Measurements from ENCODE around the gene CBLN3.
"Not testable (repeated sequence)": the region's sequence is repeated elsewhere in the genome, so short reads cannot be mapped to it uniquely, and the experiment has no call there.

CBLN3 gene

GRCh38 chr14:24389226-24389848, 40.1 kb downstream of the CBLN3 start:
- H3K4me1 ChIP-seq (ENCODE audit: control insufficient read depth, insufficient read depth, low read length, unreplicated experiment) = peaks cover 16% of the 10 kb centered on the region
- H3K27ac ChIP-seq (ENCODE audit: low read depth, low read length) = no peak overlapping the region
- H3K27me3 ChIP-seq (ENCODE audit: insufficient read depth, low read length) = no peaks in the 10 kb centered on the region
- no peaks in the 10 kb centered on the region for H3K36me3 ChIP-seq (ENCODE audit: insufficient read depth, low read length)
- no peak overlapping the region for H3K4me3 ChIP-seq (ENCODE audit: low read depth, low read length)
- no peak overlapping the region for H2AFZ ChIP-seq (ENCODE audit: low read length, unreplicated experiment)
- H3K79me2 ChIP-seq (ENCODE audit: control insufficient read depth, insufficient read depth, low read length, unreplicated experiment) = no peaks in the 10 kb centered on the region

DNA sequence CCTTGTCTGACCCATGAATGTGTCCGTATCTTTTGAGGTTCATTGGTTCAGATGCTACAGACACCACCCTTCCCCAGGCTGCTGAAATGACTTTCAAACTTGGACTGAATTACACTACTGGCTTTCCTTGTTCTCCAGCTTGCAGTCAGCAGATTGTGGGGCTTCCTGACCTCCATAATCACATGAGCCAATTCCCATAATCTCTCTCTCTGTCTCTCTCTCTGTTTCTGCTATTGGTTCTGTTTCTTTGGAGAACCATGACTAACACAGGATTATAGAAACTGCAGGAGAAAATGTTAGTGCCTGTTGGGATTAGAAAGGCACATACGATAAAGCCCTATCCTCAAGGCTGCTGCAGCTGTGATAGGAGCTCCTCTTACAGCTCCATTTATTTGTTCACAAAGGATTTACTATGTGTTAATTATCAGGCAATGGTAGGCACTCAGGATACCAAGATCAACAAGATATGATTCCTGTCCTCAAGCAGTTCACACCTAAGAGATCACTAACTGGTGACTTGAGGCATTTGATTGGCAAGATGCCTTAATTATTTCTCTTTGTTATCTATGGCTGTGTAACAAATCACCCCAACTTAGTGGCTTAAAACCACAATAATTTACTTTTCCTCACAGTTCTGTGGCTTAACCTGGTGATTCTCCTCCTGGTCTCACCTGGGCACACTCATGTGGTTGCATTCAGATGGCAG, 40.8 kb downstream of the CBLN3 start:
- Histone ChIP-seq H2AFZ (ENCODE audit: low read length, unreplicated experiment) (no peak overlapping the region), H3K27ac (ENCODE audit: low read depth, low read length) (no peak overlapping the region), H3K79me2 (ENCODE audit: control insufficient read depth, insufficient read depth, low read length, unreplicated experiment) (no peaks in the 10 kb centered on the region), H3K36me3 (ENCODE audit: insufficient read depth, low read length) (no peaks in the 10 kb centered on the region), H3K4me1 (ENCODE audit: control insufficient read depth, insufficient read depth, low read length, unreplicated experiment) (peaks cover 16% of the 10 kb centered on the region), H3K27me3 (ENCODE audit: insufficient read depth, low read length) (no peaks in the 10 kb centered on the region), H3K4me3 (ENCODE audit: low read depth, low read length) (no peak overlapping the region)

DNA sequence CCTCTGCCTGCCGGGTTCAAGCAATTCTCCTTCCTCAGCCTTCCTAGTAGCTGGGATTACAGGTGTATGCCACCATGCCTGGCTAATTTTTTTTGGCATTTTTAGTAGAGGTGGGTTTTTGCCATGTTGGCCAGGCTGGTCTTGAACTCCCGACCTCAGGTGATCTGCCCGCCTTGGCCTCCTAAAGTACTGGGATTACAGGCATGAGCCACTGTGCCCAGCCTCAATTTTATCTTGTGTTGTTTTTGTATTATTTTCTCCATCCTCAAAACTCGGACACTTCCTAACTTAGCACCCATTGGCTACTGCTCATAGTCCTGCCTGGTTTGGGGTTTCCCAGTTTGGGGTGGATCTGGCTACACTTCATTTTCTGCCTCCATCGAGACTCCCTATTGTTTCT, 41.9 kb downstream of the CBLN3 start:
- not testable (repeated sequence) for H2AFZ ChIP-seq (ENCODE audit: low read length, unreplicated experiment); H3K4me3 ChIP-seq (ENCODE audit: low read depth, low read length); H3K27ac ChIP-seq (ENCODE audit: low read depth, low read length); H3K36me3 ChIP-seq (ENCODE audit: insufficient read depth, low read length); H3K27me3 ChIP-seq (ENCODE audit: insufficient read depth, low read length); H3K79me2 ChIP-seq (ENCODE audit: control insufficient read depth, insufficient read depth, low read length, unreplicated experiment)
- H3K4me1 ChIP-seq (ENCODE audit: control insufficient read depth, insufficient read depth, low read length, unreplicated experiment) = peaks cover 12% of the 10 kb centered on the region

DNA sequence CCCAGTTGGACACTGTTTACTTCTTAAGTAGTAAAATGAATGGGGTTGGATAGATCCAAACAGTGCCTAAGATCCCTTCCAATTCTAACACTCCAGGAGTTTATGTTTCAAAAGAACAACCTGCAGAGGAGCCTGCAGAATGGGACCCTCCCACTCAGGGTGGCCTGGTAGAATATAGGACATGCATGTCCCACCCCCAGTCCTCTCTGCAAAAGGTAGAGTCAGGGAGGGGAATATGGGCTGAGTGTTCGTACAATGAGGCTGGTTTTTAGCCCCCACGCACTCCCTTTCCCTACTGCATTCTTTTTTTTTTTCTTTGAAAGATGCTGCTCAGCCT, 42.5 kb downstream of the CBLN3 start:
- peaks cover 10% of the 10 kb centered on the region for H3K4me1 ChIP-seq (ENCODE audit: control insufficient read depth, insufficient read depth, low read length, unreplicated experiment)
- no peaks in the 10 kb centered on the region for H3K36me3 ChIP-seq (ENCODE audit: insufficient read depth, low read length)
- no peak overlapping the region for H2AFZ ChIP-seq (ENCODE audit: low read length, unreplicated experiment)
- no peaks in the 10 kb centered on the region for H3K27me3 ChIP-seq (ENCODE audit: insufficient read depth, low read length)
- no peaks in the 10 kb centered on the region for H3K79me2 ChIP-seq (ENCODE audit: control insufficient read depth, insufficient read depth, low read length, unreplicated experiment)
- no peak overlapping the region for H3K27ac ChIP-seq (ENCODE audit: low read depth, low read length)
- H3K4me3 ChIP-seq (ENCODE audit: low read depth, low read length) = no peak overlapping the region

- no peaks in the 10 kb centered on the region for H3K27me3 ChIP-seq (ENCODE audit: insufficient read depth, low read length)
- peaks cover 7% of the 10 kb centered on the region for H3K4me1 ChIP-seq (ENCODE audit: control insufficient read depth, insufficient read depth, low read length, unreplicated experiment)
- H3K36me3 ChIP-seq (ENCODE audit: insufficient read depth, low read length) = no peaks in the 10 kb centered on the region
- no peaks in the 10 kb centered on the region for H3K79me2 ChIP-seq (ENCODE audit: control insufficient read depth, insufficient read depth, low read length, unreplicated experiment)
- no peak overlapping the region for H2AFZ ChIP-seq (ENCODE audit: low read length, unreplicated experiment)
- no peak overlapping the region for H3K4me3 ChIP-seq (ENCODE audit: low read depth, low read length)
- H3K27ac ChIP-seq (ENCODE audit: low read depth, low read length) = no peak overlapping the region
Measured at GRCh38 chr14:24385524-24385923, 43.9 kb downstream of the CBLN3 start.

DNA sequence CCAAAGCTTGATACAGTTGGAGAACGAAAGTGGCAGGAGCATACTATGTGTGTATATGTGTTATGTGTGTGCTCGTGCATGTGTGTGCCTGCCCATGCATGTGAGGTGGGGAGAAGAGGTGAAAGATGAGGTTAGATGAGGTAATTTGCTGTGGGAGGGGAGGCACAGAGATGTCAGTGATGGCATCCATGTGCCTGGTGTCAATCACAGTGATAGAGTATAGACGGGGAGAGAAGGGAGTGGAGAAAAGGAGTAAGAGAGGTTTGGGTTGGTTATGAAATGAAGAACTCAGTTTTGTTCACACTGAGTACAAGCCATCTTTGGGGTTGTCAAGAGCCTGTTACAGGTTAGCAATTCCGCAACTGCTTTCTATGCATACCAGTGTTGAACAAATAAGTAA, 45.3 kb downstream of the CBLN3 start:
- Histone ChIP-seq H3K4me1 (ENCODE audit: control insufficient read depth, insufficient read depth, low read length, unreplicated experiment) (peaks cover 4% of the 10 kb centered on the region), H3K27ac (ENCODE audit: low read depth, low read length) (no peak overlapping the region), H3K79me2 (ENCODE audit: control insufficient read depth, insufficient read depth, low read length, unreplicated experiment) (no peaks in the 10 kb centered on the region), H3K4me3 (ENCODE audit: low read depth, low read length) (no peak overlapping the region), H2AFZ (ENCODE audit: low read length, unreplicated experiment) (no peak overlapping the region), H3K36me3 (ENCODE audit: insufficient read depth, low read length) (no peaks in the 10 kb centered on the region), H3K27me3 (ENCODE audit: insufficient read depth, low read length) (no peaks in the 10 kb centered on the region)

- Histone ChIP-seq H3K27ac (ENCODE audit: low read depth, low read length) (no peak overlapping the region), H2AFZ (ENCODE audit: low read length, unreplicated experiment) (no peak overlapping the region), H3K4me1 (ENCODE audit: control insufficient read depth, insufficient read depth, low read length, unreplicated experiment) (no peaks in the 10 kb centered on the region), H3K4me3 (ENCODE audit: low read depth, low read length) (no peak overlapping the region), H3K36me3 (ENCODE audit: insufficient read depth, low read length) (no peaks in the 10 kb centered on the region), H3K79me2 (ENCODE audit: control insufficient read depth, insufficient read depth, low read length, unreplicated experiment) (no peaks in the 10 kb centered on the region), H3K27me3 (ENCODE audit: insufficient read depth, low read length) (no peaks in the 10 kb centered on the region)
Measured at GRCh38 chr14:24382064-24382371, 47.5 kb downstream of the CBLN3 start.

DNA sequence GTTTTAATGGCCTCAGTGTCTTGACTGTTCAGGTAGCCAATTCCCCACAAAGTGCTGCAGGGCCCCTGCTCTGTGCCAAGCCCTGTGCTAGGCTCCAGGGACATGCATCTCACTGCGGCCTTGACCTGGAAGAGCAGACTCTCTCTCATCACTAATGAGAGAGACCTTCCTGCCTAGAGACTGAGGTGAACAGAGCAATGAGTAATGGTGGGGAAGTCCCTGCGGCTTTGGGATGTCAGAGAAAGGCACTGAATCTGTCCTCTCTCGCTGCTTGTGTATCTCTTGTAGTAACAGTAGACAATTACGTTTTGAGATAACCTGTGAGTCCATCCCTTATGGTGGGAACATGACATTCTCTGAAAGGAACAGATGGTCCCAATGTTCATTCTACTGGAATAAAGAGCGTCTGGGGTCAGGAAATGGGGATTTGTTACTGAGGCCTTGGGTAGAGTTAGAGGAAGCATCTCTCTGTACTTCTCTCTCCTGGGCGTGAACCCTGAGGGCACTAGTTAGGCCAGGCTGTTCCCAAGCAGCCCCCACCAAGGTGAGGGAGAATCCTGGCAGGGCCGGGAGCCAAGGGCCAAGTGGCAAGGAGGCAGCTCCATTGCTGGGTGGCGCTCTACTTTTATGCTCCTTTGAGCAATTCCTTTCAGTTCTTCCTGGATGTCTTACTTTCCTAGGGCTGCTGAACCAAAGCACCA, 48.0 kb downstream of the CBLN3 start:
- Histone ChIP-seq H3K4me1 (ENCODE audit: control insufficient read depth, insufficient read depth, low read length, unreplicated experiment) (no peaks in the 10 kb centered on the region), H3K27ac (ENCODE audit: low read depth, low read length) (no peak overlapping the region), H3K27me3 (ENCODE audit: insufficient read depth, low read length) (no peaks in the 10 kb centered on the region), H3K79me2 (ENCODE audit: control insufficient read depth, insufficient read depth, low read length, unreplicated experiment) (no peaks in the 10 kb centered on the region), H3K4me3 (ENCODE audit: low read depth, low read length) (no peak overlapping the region), H2AFZ (ENCODE audit: low read length, unreplicated experiment) (no peak overlapping the region), H3K36me3 (ENCODE audit: insufficient read depth, low read length) (peaks cover 4% of the 10 kb centered on the region; the same call in 1 of the 2 replicates)

DNA sequence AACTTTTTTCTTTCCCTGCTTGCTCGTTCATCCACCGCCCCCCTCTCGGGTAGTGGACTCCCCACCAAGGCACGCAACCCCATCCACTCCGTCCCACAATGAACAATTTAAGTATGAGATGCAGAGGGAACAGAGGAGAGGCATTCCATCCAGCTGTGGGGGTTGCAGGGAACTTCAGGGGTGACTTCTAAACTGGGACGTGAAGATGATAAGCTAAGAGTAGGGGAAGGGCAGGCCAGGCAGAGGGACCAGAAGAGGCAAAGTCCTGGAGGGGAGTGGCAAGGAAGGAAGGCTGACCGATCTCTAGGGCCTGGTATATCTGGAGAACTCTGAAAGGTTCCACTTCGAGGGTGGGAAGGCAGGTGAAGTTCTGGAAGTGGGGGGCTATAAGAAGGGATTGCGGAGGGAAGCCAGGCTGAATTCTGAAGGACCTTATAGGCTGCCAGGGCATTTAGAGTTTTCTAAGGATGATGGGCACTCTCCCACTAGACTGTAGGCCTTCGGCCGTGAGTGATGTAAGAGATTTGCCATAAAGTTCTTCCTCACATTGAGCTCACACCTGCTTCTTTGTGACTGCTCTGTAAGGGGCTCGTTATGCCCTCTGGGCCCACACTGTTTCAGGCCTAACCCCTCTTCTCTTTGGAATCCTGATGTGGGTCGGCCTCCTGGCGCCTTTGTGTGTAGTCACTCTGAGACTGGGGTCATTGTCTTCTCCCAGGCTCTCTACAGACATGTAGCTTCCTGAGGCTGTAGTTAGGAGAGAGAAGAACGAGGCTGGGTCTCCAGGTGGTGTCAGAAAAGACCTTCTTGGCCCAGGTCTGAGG, 49.3 kb downstream of the CBLN3 start:
- H2AFZ ChIP-seq (ENCODE audit: low read length, unreplicated experiment) = no peak overlapping the region
- H3K27me3 ChIP-seq (ENCODE audit: insufficient read depth, low read length) = no peaks in the 10 kb centered on the region
- H3K4me1 ChIP-seq (ENCODE audit: control insufficient read depth, insufficient read depth, low read length, unreplicated experiment) = no peaks in the 10 kb centered on the region
- H3K27ac ChIP-seq (ENCODE audit: low read depth, low read length) = no peak overlapping the region
- H3K4me3 ChIP-seq (ENCODE audit: low read depth, low read length) = no peak overlapping the region
- no peaks in the 10 kb centered on the region for H3K79me2 ChIP-seq (ENCODE audit: control insufficient read depth, insufficient read depth, low read length, unreplicated experiment)
- peaks cover 4% of the 10 kb centered on the region; the same call in 1 of the 2 replicates for H3K36me3 ChIP-seq (ENCODE audit: insufficient read depth, low read length)

DNA sequence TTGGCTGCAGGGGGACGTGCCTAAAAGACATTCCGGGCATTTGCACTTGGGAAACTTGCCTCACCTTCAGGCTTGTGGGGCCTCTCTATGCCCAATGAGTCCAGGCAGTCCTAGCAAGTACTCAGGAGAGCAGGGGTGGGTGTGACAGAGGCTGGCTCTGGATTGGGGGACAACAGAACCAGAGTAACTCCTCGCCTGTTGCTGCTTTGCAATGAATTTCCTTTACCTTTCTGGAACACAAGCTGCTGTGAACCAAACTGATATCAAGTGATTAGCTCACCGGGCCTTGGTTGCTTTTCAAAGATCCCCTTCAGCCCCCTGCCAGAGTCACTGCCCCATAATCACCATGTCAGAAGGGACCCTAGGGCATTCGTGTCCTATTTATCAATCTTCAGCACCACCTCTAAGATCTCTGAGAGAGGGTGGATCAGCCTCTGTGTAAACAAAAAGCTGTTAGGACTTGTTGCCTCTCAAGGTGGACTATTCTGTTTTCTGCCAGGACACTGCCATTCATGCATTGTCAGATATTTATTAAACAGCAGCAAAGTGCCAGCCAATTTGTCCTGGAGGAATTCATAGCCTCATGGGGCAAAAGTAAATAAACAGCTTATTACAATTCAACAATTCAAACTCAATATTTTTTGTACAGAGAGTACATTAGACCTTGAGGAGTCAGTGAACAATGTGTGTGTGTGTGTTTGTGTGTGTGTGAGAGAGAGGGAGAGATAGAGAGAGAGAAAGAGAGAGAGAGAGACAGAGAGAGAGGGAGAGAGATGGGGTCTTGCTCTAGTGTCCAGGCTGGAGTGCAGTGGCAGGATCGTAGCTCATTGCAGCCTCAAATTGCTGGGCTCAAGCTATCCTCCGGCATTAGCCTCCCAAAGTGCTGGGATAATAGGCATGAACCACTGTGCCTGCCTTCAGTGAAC, 50.2 kb downstream of the CBLN3 start:
- Histone ChIP-seq H3K27me3 (ENCODE audit: insufficient read depth, low read length) (no peaks in the 10 kb centered on the region), H3K27ac (ENCODE audit: low read depth, low read length) (no peak overlapping the region)

More for the DNA sequence above, 50.2 kb downstream of the CBLN3 start:
- no peak overlapping the region for H3K4me3 ChIP-seq (ENCODE audit: low read depth, low read length)
- peaks cover 4% of the 10 kb centered on the region; the same call in 1 of the 2 replicates for H3K36me3 ChIP-seq (ENCODE audit: insufficient read depth, low read length)
- no peaks in the 10 kb centered on the region for H3K4me1 ChIP-seq (ENCODE audit: control insufficient read depth, insufficient read depth, low read length, unreplicated experiment)
- no peaks in the 10 kb centered on the region for H3K79me2 ChIP-seq (ENCODE audit: control insufficient read depth, insufficient read depth, low read length, unreplicated experiment)
- no peak overlapping the region for H2AFZ ChIP-seq (ENCODE audit: low read length, unreplicated experiment)
